Medulla oblongata (tissue), 1 donor: Measurements from ENCODE around the gene TPRG1.

Source experiments
- DNase-seq: peaks from one replicate; pipeline ENCODE4 v3.0.0-alpha.2; 2015; ENCODE audit errors: extremely low spot score

TPRG1 gene

DNA sequence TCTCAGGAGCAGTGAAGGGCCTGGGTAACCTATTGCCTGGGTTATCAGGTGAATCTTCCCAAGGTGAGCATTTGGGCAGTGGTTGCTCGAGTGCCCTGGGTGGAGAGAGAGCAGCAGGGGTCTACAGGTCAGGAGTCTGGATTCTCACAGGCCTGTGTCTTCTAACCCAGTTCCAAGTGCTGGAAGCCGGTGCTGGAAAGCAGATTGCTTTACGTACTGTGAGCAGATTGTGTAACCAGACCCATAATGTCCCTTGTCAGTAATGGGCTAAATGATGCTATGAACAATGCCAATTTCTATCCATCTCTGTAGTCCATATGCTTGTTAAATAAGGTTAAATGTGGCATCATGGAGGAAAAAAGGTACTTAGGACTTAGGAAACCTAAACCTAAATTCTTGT, 106.5 kb downstream of the TPRG1 start:
- DNase-seq: no peak

DNA sequence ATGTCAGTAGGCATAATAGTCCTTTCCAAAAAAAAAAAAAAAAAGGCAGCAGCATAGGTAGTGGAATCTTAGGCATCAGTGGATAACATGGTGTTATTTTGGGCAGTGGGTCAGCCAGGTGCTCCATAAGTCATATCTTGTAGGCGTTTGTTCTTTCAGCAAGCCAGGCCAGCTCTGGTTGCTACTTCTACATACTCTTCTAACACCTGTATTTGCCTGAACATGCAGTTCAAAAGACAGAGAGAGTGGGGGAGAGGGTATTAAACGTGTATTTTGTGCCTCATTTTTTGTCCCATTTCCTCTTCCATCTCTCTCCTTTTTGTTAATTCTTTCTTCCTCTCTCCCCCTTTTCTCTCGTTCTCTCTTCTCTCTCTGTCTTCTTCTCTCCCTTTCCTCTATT, 110.4 kb downstream of the TPRG1 start:
- DNase-seq: no peak

DNA sequence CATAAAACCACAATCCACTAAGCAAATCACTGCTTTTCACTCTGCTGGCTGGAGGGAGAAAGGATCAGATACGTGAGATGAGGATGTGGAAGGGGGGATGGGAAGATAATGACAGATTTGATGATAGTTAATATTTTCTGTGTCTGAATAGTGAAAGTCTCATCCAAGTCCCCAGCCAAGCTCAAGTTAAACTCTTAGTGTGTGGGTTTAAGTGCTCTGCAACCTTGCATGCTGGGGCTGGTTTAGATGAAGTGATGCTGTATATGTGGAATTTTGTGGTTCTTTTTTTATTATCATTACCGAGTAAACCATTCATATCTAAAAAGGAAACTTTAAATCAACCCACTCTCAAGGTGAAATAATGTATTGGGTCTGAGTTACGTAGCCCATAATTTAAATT, 111.0 kb downstream of the TPRG1 start:
- DNase-seq: no peak

DNA sequence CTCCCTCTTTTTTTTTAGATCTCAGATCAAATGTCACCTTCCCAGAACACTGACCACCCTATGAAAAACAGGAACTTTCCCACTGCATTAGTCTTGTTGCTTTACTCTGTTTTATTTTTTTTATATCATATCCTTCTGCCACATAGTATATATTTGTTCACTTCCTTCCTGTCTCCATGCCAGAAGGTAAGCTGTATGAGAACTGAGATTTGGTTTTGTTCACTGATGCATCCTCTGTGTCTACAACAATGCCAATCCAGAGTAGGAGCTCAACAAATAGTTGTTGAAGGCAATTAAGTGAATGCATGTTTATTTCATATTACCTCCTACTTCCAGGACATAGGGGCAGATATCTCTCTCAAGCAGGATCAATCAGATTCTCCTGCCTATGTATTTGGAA, 114.4 kb downstream of the TPRG1 start:
- DNase-seq: no peak

DNA sequence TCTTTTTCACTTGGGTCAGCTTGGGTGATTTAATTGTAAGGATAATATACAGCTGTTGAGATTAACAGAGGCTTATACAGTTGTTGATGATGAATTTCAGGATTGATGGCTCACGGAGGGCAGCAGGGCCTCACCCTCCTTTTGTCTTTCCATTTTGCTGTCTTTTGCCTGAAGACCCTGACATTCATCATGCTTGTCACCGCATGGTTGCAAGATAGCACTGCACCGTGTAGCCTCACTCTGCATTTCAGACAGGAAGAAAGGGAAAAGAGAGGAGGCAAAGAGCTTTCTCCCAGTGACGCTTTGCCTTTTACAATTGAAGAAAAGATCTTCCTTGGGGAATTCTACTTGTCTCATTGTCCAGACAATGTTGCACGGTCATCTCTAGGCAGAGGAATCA, 115.1 kb downstream of the TPRG1 start:
- DNase-seq: no peak

DNA sequence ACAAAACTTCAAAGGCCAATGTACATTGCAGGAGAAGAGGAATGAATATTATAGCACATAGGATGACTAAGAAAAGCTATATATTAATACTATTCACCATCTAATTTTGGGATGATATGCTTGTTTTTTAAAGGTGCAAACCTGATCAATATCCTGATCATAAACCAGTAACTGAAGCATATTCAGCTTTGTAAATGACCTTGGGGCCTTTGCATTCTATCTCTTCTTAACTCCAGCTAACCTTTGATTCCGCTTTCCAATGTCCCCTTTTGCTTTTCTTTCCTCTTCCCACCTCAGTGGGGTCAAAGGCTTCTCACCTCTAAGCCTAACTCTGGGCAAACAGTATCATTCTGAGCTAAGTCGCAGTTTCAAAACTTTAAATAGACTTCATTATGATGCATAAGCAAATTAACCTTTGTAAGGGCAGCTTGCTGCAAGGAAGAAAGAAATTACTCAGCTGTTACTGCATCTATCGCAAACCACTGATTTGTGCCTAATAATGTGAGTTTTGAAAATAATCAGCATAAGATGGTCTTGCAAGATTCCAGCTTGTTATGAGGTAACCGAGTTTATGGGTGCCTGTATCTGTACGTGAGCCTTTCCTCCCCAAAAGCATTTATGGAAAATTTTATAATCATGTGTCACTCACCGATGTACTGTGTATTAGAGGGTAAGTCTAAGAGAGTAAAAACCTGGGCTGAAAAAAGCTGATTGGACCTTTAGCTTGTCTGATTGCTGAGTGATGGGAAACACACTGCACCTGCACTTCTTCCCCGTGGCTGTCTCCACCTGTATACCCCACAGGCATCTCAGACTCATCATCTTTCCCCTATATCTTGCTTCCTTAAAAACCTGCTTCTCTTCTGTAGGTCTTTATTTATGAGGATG, 116.8 kb downstream of the TPRG1 start:
- no peak for DNase-seq

DNA sequence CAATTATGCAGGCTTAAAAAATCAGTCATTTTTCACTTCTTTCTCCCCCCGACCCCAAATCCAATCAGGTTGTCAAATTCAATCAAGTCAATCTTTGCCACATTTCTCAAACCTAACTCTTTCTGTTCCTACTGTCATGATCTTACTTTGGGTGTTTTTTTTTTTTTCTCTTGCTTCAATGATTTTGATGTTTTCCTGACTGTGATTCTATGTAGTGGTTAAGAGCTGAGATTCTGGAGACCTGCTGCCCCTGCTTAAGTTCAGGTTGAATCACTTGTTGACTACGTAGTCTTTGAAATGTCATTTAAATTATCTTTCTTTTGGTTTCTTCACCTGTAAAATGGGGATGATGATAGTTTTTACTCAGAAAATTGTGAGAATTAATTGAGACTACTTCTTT, 117.5 kb downstream of the TPRG1 start:
- no peak for DNase-seq

DNA sequence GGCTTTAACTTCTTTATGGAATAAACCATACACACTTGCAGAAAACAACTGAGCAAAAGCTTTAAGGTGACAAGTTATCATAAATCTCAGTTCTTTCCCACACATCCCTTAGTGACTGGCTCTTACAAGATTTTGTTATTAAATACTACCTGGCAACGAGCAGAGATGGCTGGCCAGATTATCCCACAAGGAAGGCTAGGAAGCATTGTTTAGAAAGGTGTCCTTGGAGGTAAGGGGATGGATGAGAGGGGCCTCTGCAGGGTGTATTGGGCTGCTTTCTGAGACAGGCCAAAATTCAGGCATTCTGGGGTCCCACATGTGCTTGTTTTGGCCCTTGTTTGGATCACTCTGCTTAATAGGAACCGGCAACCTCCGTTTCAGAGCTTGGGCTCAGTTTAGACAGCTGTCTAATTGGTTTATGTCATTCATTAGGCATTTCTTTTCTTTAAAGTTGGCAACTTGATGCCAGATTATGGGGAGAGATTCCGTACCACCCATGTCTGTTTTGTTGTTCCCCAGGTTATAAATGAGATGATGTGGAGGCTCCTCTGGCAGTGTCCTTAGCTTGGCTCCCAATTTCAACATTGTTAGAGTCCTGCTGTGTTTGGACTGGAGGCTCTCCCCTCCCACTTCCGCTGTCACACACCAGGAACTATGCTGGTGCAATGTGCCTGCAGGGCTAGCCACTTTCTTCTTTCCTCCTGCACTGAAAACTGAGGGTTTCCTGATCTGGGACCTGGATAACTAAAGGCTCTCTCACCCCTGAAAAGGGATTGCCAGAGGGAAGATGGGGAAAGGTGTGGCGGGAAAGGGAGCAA, 121.1 kb downstream of the TPRG1 start:
- no peak for DNase-seq

DNA sequence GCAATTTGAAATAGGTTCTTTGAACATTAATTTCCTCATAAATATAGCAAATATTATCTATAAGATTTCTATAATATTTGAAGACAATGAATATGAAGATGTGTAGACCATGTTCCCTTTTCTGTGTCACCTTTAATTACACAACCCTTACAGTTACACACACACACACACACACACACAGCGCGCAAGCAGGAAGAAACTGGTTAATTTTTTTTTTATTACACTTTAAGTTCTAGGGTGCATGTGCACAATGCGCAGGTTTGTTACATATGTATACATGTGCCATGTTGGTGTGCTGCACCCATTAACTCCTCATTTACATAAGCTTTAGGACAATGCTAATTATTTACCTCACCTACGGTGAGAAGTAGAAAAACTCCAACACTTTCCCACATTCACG, 122.9 kb downstream of the TPRG1 start:
- DNase-seq: no peak

DNA sequence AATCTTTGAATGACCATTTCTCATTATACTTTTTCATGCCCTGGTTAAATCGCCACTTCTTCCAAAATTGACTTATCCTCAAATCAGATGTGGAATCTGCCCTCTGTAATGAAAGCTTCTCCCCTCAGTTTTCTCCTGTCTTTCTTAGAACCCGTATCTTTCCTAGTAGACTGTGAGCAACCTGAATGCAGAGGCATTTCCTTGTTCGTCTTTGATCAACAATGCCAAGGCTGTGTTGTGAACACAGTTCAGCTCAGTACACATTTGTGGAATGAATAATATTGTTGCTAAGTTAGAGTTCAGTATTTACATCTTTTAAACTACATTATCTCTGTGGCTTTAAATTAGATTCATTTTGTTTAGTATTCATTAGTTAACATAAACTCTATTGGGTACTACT, 123.3 kb downstream of the TPRG1 start:
- DNase-seq: no peak

DNA sequence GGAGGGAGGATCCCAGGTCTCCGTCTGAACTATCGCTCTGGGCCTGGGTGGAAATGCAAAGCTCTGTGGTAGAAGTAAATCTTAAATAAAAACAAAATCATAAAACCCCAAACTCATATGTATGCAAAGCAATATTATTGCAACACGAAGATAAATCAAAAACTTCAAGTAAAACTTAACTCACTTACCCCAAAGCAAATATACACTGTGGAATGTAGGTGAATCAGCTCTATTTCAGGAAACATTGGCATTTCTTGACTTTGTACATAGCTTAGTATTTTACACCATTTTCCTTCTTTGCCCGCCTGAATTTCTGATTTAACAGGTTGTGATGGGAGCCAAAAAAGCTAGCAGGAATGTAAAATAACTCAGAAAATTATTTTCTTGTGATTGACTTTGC, 126.2 kb downstream of the TPRG1 start:
- DNase-seq: no peak

DNA sequence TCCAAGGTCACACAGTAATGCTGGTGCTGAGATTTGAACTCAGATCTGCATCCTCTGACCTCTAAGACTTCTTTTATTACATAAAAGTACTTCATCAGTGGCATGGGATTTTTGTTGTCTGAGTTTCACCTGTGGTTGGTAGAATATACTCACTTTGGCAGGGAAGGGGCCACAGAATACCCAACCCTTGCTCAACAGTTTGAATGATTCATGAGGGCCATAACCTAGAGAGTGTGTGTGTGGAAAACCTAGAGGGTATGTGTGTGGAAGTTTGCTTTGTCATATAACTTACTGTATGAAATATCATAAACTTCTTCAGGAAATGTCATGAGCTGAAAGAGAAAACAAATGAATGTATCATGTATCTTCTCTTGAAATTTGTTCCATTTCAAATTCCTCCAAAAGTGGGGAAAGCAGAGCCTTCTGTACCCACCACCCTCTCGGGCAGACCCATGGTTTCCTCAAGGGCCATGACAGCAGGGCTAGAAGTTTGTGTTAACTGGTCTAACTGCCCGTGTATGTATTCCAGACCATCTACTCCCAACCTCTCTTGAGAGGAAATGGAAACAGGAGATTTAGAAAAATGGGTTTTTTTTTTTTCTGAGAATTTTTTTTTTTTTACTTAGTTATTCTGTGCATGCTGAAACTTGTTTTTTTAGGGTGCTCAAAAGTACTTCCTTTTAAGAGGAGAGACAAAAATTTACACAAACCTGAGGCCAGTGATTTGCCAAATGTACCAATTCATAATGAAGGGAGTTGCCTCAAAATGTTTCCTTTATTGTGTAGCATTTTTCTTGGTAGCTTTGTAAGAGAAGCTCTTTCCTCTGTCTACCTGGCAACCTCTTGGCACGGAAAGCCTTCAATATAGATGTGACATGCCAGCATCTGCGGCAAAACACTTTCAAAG, 127.0 kb downstream of the TPRG1 start:
- no peak for DNase-seq

DNA sequence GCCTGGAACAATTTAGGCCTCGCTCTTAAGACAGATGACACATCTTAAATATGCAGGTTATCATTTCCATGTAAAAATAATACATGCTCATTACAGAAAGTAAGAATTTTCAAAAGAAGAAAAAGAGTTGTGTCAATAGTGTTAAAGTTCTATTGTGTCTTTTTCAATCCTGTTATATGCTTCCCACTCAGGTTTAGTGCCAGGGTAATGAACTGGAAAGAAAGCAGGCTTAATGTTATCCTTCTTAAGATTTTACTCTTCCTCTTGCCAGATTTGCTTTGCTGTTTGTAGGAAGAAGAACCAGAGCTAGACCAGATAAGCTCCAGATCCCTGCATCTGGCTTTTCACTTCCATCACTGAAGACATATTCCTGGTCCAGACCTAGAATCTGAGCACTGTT, 128.6 kb downstream of the TPRG1 start:
- DNase-seq: no peak

DNA sequence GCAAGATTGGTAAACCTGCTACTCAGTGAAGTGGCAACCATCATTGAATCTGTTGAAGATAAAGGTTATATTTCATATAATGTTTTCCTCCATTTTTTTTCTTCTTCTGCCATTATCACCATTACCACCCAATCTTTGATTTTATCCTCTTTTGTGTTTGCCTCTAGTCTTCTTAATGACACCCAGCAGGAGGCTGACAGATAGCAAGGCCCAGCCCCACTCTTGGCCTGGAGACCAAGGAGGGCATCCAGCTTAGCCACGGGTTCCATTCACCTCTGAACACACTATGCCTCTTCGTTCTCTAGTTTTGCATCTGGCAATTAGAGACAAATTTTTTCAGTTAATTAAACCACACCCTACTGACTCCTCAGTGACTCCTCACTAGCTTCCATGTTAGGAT, 129.7 kb downstream of the TPRG1 start:
- no peak for DNase-seq

DNA sequence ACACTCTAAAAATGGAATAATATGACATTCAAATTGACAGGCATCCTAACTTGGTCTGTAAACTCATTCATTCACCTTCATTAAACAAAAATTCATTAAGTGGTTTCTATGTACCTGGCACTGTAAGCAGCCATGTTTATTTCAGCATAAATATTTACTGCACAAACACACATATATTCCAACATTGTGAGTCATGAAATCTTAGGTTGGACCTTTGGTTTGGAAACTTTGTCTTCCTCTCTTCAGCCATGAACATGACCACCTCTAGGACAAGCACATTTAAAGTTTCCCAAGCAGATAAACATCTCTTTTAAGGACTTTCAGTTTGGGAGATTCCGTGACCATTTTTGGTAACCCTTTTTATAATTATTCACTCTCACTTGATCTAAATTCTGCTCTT, 131.8 kb downstream of the TPRG1 start:
- no peak for DNase-seq

DNA sequence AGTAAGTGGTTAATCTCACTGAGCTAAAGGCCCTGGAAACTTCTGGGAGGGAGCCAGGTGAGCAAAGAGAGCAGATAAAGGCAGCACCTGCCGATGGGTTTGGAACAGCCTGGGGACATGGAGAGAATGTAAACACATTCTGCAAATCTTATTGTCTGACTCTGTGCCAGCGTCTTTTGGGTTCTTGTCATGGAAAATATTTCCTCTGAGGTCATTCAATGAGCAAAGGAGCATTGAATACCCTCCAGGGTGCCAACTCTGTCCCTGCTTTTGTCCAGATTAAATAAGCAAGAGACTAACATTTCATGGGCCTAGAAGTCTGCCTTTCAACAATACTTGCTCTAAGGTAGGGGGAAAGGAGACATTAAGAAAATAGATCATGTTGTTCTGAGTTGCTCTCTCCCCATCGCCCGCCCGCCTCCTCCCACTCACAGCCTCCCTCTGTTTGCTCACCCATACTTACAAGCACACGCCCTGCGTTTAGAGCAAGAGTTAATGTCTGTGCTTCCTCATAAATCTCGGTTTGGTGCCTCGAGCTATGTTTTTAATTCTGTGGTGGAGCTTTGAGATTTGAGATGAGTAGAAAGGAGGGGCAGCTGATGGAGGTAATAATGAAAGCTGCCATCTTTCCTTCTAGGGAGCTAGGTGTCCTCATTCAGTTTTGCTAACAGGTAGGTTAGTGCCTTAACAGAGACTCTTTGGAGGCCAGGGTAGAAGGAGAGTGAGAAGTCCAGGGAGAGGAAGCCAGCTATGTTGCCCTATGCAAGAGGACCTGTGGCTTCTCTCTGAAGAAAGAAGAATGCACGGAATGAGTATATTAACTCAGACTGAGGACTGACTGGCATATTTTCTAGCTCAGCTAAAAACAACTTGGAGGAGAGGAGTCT, 132.9 kb downstream of the TPRG1 start:
- DNase-seq: no peak

DNA sequence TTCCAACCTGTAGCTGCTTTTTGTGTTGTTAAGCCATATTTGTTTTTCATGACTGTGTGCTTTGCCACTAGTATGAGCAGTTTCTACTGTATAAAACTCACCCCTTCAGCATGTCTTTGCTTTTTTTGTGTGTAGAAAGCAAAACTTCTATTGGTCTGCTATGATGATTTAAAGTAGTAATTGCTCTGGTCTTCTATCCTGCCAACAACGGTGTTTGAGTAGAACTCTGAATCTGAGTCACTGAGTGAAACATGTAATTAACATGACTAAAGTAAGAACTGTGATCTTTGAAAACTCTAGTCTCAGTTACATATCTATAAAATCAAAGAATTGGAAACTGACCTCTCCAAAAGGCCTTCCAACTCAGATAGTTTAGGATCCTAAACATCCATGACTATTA, 133.6 kb downstream of the TPRG1 start:
- DNase-seq: no peak

DNA sequence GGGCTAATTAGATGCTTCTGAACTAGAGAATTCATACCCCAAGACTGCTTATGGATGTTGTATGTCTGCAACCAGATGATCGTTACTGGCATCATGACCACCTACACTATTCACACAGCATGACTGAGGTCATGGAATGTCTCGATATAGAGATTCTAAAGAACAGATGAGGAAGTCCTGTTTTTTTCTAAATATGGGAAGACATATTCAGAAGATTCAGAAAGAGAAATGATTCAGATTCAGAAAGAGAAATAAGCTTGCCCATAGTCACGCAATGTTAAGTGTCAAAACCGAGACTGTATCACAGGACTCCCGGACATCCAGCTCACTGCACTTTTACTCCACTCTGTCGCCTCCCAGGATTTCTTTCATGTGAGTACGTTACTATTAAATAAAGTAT, 136.2 kb downstream of the TPRG1 start:
- DNase-seq: no peak

DNA sequence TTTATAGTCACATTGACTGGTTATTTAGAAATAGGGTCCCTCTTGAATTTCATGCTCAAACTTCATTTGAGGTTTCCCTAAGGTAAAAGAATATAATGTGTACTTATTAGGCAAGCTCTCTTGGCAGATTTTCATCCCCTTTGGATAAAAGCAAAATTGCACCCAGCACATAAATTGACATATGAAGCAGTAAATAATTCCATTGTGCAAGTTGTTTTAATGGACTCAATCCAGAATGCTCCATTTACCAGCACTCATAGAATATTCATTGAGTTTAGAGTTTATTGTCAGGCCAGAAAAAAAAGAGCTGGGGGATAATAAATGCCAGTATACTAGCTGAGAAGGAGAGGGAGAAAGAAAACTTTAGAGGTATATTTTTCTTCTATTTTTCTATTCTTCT, 136.8 kb downstream of the TPRG1 start:
- DNase-seq: peak; percentile 11

DNA sequence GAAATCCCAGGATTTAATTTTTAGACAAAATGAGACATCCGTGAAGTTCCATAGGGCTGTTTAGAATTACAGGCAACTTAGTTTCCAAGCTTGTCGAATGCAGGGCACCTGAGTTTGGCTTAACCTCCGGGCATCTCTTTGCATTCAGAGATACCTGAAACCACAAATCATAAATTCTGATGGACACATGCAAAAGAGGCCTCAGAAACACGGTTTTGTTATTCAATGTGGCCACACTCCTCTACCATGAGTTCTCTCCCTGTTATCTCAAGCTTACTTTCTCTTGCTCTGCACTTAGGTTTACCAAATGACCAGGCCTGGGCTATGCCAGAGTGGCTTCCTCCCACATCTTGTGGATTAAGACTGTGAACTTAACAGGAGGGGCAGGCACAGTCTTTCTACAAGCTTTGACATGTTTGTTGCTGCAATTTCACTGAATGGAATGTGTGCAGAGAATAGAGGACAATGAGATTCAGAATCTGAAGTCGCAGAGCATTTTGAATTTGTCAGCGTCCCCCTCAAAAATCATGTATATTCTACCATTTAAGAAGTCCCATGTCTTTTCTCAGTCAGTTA, 137.7 kb downstream of the TPRG1 start:
- DNase-seq: no peak

DNA sequence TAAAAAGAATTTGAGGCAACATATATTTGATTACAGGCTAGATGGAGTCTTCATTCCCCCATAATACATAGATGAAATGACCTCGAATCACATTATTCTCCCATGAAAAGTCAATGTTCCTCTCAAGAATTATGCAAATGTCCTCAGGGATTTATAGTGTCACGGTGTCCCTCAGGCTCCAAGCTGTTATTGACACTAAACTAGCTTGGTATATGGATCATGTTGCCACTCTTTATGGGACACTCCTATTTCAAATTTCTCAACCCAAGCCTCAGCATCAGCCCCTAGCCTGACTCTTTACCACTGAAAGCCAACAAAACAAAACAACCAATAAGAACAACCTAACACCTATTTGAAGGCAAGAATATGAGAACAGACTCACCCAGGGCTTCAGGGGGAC, 139.8 kb downstream of the TPRG1 start:
- DNase-seq: no peak
